NCI-H69 (cell line): ENCODE results near the gene MUC6.

ENCODE experiments used
- DNase-seq: peaks from one replicate; lab custom pipeline; 2025; lab: John Stamatoyannopoulos, UW

MUC6 gene

GRCh38 chr11:965206-965775 is 71.2 kb downstream of the MUC6 start:
- no peak for DNase-seq

- no peak for DNase-seq
These were observed 72.7 kb downstream of the MUC6 start for GRCh38 chr11:963852-964251.
